ENCODE measurements around the gene TMED4. TPM values are rescaled to one million over a fixed set of nuclear protein-coding genes. Genes with fewer than 3 reads are reported as not detected.

Gene TMED4
- total RNA-seq, 1 experiment from 2014 or later = 67.3 TPM

GRCh38 chr7:44595934-44596635 lies 14.1 kb upstream of the TMED4 start:
- H2AFZ ChIP-seq (ENCODE audit: low read depth, low read length, poor library complexity, severe bottlenecking) = no peak overlapping the region
- no peaks in the 10 kb centered on the region for H3K36me3 ChIP-seq (ENCODE audit: control insufficient read depth in 1 of 2, insufficient read depth in 2 of 2, low read length in 2 of 2)
- no peaks in the 10 kb centered on the region for H3K27me3 ChIP-seq (ENCODE audit: insufficient read depth, low read length)
- no peaks in the 10 kb centered on the region for H3K79me2 ChIP-seq (ENCODE audit: insufficient read depth, low read length)
- ChIA-PET POLR2A (no interaction called here), CTCF (interaction anchor here (0.9 kb wide), 1 partner anchor 251 kb away, joined by 3 read pairs; no protein-coding TSS in a partner anchor), RAD21 (ENCODE audit: low non-redundant PET in 1 of 2, low total read pairs in 2 of 2, uncharacterized antibody in 2 of 2, unreplicated experiment in 2 of 2) (no interaction called here)
- H3K27ac ChIP-seq (ENCODE audit: low read depth, low read length) = no peak overlapping the region
- H3K4me1 ChIP-seq (ENCODE audit: control insufficient read depth in 1 of 2, insufficient read depth in 2 of 2, low read length in 2 of 2) = no peaks in the 10 kb centered on the region
- ATAC-seq (no peak), DNase-seq (ENCODE audit: low read depth, low spot score) (no peak)
- no peak overlapping the region for H3K9ac ChIP-seq (ENCODE audit: low read length)
- H3K9me2 ChIP-seq (ENCODE audit: insufficient read depth) = no peaks in the 10 kb centered on the region
- no peaks in the 10 kb centered on the region for H3K9me3 ChIP-seq (ENCODE audit: control insufficient read depth in 1 of 2, insufficient read depth in 1 of 2, low read depth in 1 of 2, low read length in 2 of 2)
- TF ChIP-seq TCF7L2 (IDR thresholded peaks at IDR 0.05; ENCODE audit: borderline replicate concordance, extremely low read depth, insufficient read depth, insufficient read length) (no peak), SRF (IDR thresholded peaks at IDR 0.05; ENCODE audit: low read depth) (no peak), EZH2 (IDR thresholded peaks at IDR 0.05) (no peak), FOSL1 (IDR thresholded peaks at IDR 0.05; ENCODE audit: low read depth) (no peak), ZNF274 (IDR thresholded peaks at IDR 0.05; ENCODE audit: low read depth, low read length) (no peak), ELF1 (IDR thresholded peaks at IDR 0.05; ENCODE audit: borderline replicate concordance, low read depth) (no peak), EZH2phosphoT487 (IDR thresholded peaks at IDR 0.05; ENCODE audit: borderline replicate concordance) (no peak), SIN3A (IDR thresholded peaks at IDR 0.05; ENCODE audit: low read depth) (no peak), YY1 (IDR thresholded peaks at IDR 0.05; ENCODE audit: extremely low read depth, insufficient replicate concordance, low read depth, low read length) (no peak), POLR2A (IDR thresholded peaks at IDR 0.05; ENCODE audit: borderline replicate concordance, extremely low read depth, insufficient read depth, insufficient read length) (no peak), EGR1 (IDR thresholded peaks at IDR 0.05; ENCODE audit: low read depth) (no peak), ZFX (IDR thresholded peaks at IDR 0.05) (no peak), POLR2AphosphoS5 (IDR thresholded peaks at IDR 0.05; ENCODE audit: low read depth, low read length) (no peak), REST (IDR thresholded peaks at IDR 0.05; ENCODE audit: low read depth) (no peak), CTCF (IDR thresholded peaks at IDR 0.05 in 2 of 3, conservative IDR thresholded peaks at IDR 0.05 in 1 of 3; ENCODE audit: borderline replicate concordance in 1 of 3, insufficient read depth in 1 of 3, low read depth in 2 of 3, low read length in 2 of 3) (no peak), SP1 (IDR thresholded peaks at IDR 0.05; ENCODE audit: low read depth) (no peak)
- no peak overlapping the region for H3K4me2 ChIP-seq (ENCODE audit: low read length)
- intact Hi-C loops (cut with micrococcal nuclease) = no loop called here
- no TSS peak for BruUV-seq (replicated peaks)
- no peaks in the 10 kb centered on the region for H4K20me1 ChIP-seq (ENCODE audit: insufficient read depth)
- no peak overlapping the region for H3K4me3 ChIP-seq (replicated peaks in 1 of 2; ENCODE audit: low read depth in 1 of 2, low read length in 2 of 2)
